CD4-positive, alpha-beta memory T cell (primary cell): ENCODE data around the gene GH1. TPM values are rescaled to one million over a fixed set of nuclear protein-coding genes. Genes with fewer than 3 reads are reported as not detected.
"Not testable (repeated sequence)": the region's sequence is repeated elsewhere in the genome, so short reads cannot be mapped to it uniquely, and the experiment has no call there.

Experiments used
- CTCF ChIA-PET: fragments of 350-600 bp; sonication (Branson Sonifier 250); formaldehyde crosslinking; loops from one replicate; lab custom pipeline; 2021; ENCODE audit warnings: inconsistent platforms; ENCODE audit not compliant: partially characterized antibody; lab: Charles Lee
- POLR2A ChIA-PET: fragments of 350-600 bp; sonication (Branson Sonifier 250); formaldehyde crosslinking; loops from one replicate; lab custom pipeline; 2021; ENCODE audit not compliant: partially characterized antibody; lab: Charles Lee
- DNase-seq, 5 donors: peaks; one replicate each; pipeline versions ENCODE4 v3.0.0 to v3.0.0-alpha.2; 2020 to 2022; ENCODE audit warnings: mixed read lengths in 1 of 5
- H3K27ac ChIP-seq: one replicate; pipeline ENCODE4 v1.7.0; 2013; ENCODE audit warnings: low read depth, low read length
- H3K27me3 ChIP-seq: 2 replicates; pipeline ENCODE4 v1.7.0; 2013; ENCODE audit warnings: mild to moderate bottlenecking, low read length, moderate library complexity; ENCODE audit not compliant: insufficient read depth
- H3K36me3 ChIP-seq: 2 replicates; pipeline ENCODE4 v1.7.0; 2013; ENCODE audit warnings: mild to moderate bottlenecking, low read length, moderate library complexity; ENCODE audit not compliant: insufficient read depth
- H3K4me1 ChIP-seq: 2 replicates; pipeline ENCODE4 v1.7.0; 2013; ENCODE audit warnings: mild to moderate bottlenecking, low read length, moderate library complexity; ENCODE audit not compliant: insufficient read depth
- H3K4me3 ChIP-seq, 2 donors: one replicate each; pipeline ENCODE4 v1.7.0; 2013; ENCODE audit warnings: low read length in 2 of 2, mild to moderate bottlenecking in 1 of 2
- H3K9me3 ChIP-seq, 2 donors: one replicate each; pipeline ENCODE4 v1.7.0; 2013; ENCODE audit warnings: low read length in 2 of 2, control low read depth in 1 of 2; ENCODE audit not compliant: control insufficient read depth in 1 of 2
- H3K27ac Mint-ChIP-seq, 7 donors: one replicate each; pipeline ENCODE4 v1.8.0; 2020 to 2021; ENCODE audit warnings: mixed read lengths in 7 of 7, mild to moderate bottlenecking in 6 of 7, inconsistent platforms in 3 of 7, moderate library complexity in 3 of 7
- H3K27me3 Mint-ChIP-seq, 2 donors: one replicate each; pipeline ENCODE4 v1.8.0; 2020 to 2021; ENCODE audit warnings: mixed read lengths in 2 of 2
- H3K36me3 Mint-ChIP-seq, 2 donors: one replicate each; pipeline ENCODE4 v1.8.0; 2020 to 2021; ENCODE audit warnings: mixed read lengths in 2 of 2, inconsistent platforms in 1 of 2, mild to moderate bottlenecking in 1 of 2
- H3K4me1 Mint-ChIP-seq, 4 donors: one replicate each; pipeline ENCODE4 v1.8.0; 2020 to 2021; ENCODE audit warnings: mixed read lengths in 4 of 4, mild to moderate bottlenecking in 1 of 4
- H3K4me3 Mint-ChIP-seq, 8 donors: one replicate each; pipeline ENCODE4 v1.8.0; 2020 to 2021; ENCODE audit warnings: mixed read lengths in 8 of 8, mild to moderate bottlenecking in 7 of 8, moderate library complexity in 6 of 8, inconsistent platforms in 3 of 8
- H3K9me3 Mint-ChIP-seq, 8 donors: one replicate each; pipeline ENCODE4 v1.8.0; 2020 to 2021; ENCODE audit warnings: mixed read lengths in 8 of 8, mild to moderate bottlenecking in 5 of 8, inconsistent platforms in 3 of 8, moderate library complexity in 1 of 8
- intact Hi-C: fragments of 100-400 bp; cut with micrococcal nuclease; formaldehyde crosslinking; loops from one replicate; pipeline ENCODE4 v1.15.1; 2023
- polyA plus RNA-seq, 2 donors: library from polyadenylated mRNA; unstranded; fragments of 300-500 nt; fragmentation: Illumina TruSeq; gene quantifications; one replicate each; pipeline ENCODE4 v1.2.3, GENCODE V29; 2021
- total RNA-seq, 2 experiments: library from RNA; stranded (reverse); gene quantifications; one replicate each; pipeline ENCODE4 v1.2.3, GENCODE V29; 2021

GH1 gene
- total and polyA plus RNA-seq, 4 experiments from 2014 or later, result not detected

GRCh38 chr17:63904796-63905195, 13.8 kb downstream of the GH1 start:
- H3K27ac ChIP-seq, H3K4me3 Mint-ChIP-seq, H3K36me3 ChIP-seq, H3K9me3 Mint-ChIP-seq, H3K27me3 Mint-ChIP-seq, H3K27me3 ChIP-seq, intact Hi-C loops, H3K4me3 ChIP-seq, DNase-seq, H3K9me3 ChIP-seq, H3K27ac Mint-ChIP-seq, H3K4me1 Mint-ChIP-seq, H3K4me1 ChIP-seq, H3K36me3 Mint-ChIP-seq: not testable (repeated sequence)
- POLR2A ChIA-PET, result interaction anchor here (2.3 kb wide), 1 partner anchor 241 kb away, joined by 7 read pairs; no protein-coding TSS in a partner anchor
- CTCF ChIA-PET, result interaction anchor here (0.7 to 4.4 kb wide), 18 partner anchors 14 to 1169 kb away, joined by 3 to 40 read pairs (median 4); partner anchors contain the start of gene GH1

DNA sequence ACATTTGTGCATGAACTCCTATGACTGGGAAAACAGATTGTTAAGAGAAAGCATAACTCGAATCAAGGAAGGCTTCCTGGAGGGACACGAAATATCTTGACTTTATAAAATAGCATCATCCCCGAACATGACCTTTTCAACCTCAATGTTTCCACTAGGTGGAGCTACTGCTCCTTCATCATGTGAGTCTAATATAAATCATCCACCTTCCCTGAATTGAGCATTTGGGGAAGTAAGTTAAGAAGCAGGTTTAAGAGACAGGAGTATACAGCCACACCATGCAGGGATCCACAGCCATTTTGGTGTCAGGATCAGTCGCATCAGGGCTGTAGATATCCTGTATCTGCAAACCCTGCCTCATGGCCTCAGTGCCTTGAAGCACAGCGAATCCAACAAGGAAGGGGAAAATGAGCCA, 14.8 kb downstream of the GH1 start:
- ChIA-PET POLR2A (interaction anchor here (2.3 kb wide), 1 partner anchor 242 kb away, joined by 7 read pairs; no protein-coding TSS in a partner anchor), CTCF (interaction anchor here (0.9 to 4.4 kb wide), 12 partner anchors 8 to 378 kb away, joined by 3 to 40 read pairs (median 4); no protein-coding TSS in a partner anchor)
- peak; percentile 30 to 62 (median 51) for DNase-seq
- Mint-ChIP-seq H3K4me1 (peaks cover 3 to 12% (median 4%) of the 10 kb centered on the region in 4 donors), H3K27ac (peak overlapping the region in 4 of 7 donors; percentile 47 to 80 (median 70))
- H3K27me3 ChIP-seq, intact Hi-C loops, H3K27me3 Mint-ChIP-seq, H3K36me3 Mint-ChIP-seq, H3K4me3 Mint-ChIP-seq, H3K9me3 Mint-ChIP-seq, H3K27ac ChIP-seq, H3K36me3 ChIP-seq, H3K4me3 ChIP-seq, H3K9me3 ChIP-seq, H3K4me1 ChIP-seq: not testable (repeated sequence)

DNA sequence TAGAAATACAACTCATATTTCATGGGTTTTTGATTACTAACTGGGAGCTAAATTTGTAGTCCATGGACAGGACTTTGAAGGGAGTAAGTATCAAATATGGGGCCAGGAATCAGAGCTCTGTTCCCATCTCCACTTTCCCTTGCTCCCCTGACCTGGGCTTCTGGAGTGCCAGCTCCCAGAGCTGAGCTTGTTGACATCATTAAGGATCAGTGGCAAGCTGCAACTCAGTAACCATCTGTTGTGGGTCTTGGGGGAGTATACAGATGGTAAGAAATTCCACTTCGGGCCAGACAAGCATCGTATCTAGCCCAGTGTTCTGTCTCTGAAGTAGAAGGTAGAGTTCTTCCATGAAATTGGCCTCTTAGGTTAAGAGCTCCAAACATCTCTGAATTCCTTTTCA, 16.7 kb downstream of the GH1 start:
- H3K9me3 Mint-ChIP-seq, H3K36me3 Mint-ChIP-seq, H3K4me3 Mint-ChIP-seq, H3K27ac ChIP-seq, H3K27me3 ChIP-seq, H3K4me1 ChIP-seq, POLR2A ChIA-PET, H3K36me3 ChIP-seq, H3K27ac Mint-ChIP-seq, intact Hi-C loops, DNase-seq, H3K27me3 Mint-ChIP-seq, H3K4me3 ChIP-seq, H3K9me3 ChIP-seq: not testable (repeated sequence)
- CTCF ChIA-PET, result interaction anchor here (0.9 to 4.4 kb wide), 14 partner anchors 10 to 510 kb away, joined by 3 to 40 read pairs (median 6); partner anchors contain the start of gene GH1
- H3K4me1 Mint-ChIP-seq, result peaks cover 3 to 12% (median 4%) of the 10 kb centered on the region in 4 donors

GRCh38 chr17:63898899-63899798, 19.5 kb downstream of the GH1 start:
- H3K9me3 Mint-ChIP-seq, H3K27ac ChIP-seq, H3K36me3 ChIP-seq, POLR2A ChIA-PET, intact Hi-C loops, H3K9me3 ChIP-seq, H3K4me1 ChIP-seq, H3K4me3 Mint-ChIP-seq, H3K27me3 ChIP-seq, H3K27me3 Mint-ChIP-seq, H3K36me3 Mint-ChIP-seq, H3K4me3 ChIP-seq: not testable (repeated sequence)
- peak; percentile 27 to 83 (median 32) for DNase-seq
- Mint-ChIP-seq H3K27ac (peak overlapping the region in 1 of 7 donors; percentile 46), H3K4me1 (peaks cover 3 to 12% (median 4%) of the 10 kb centered on the region in 4 donors)
- CTCF ChIA-PET, result interaction anchor here (1.1 kb wide), 1 partner anchor 17 kb away, joined by 4 read pairs; no protein-coding TSS in a partner anchor

GRCh38 chr17:63896524-63897354, 21.9 kb downstream of the GH1 start, which contains the start of gene CSH1:
Gene CSH1, minus strand, starts transcription at chr17:63896574. Its CDS starts 63 bp downstream, at chr17:63896511.
- POLR2A ChIA-PET, H3K9me3 ChIP-seq, H3K27ac Mint-ChIP-seq, H3K4me1 ChIP-seq, H3K27ac ChIP-seq, H3K9me3 Mint-ChIP-seq, H3K36me3 ChIP-seq, H3K4me3 ChIP-seq, H3K4me3 Mint-ChIP-seq, DNase-seq, H3K27me3 ChIP-seq, H3K36me3 Mint-ChIP-seq, H3K4me1 Mint-ChIP-seq, intact Hi-C loops, H3K27me3 Mint-ChIP-seq, CTCF ChIA-PET: not testable (repeated sequence)

DNA sequence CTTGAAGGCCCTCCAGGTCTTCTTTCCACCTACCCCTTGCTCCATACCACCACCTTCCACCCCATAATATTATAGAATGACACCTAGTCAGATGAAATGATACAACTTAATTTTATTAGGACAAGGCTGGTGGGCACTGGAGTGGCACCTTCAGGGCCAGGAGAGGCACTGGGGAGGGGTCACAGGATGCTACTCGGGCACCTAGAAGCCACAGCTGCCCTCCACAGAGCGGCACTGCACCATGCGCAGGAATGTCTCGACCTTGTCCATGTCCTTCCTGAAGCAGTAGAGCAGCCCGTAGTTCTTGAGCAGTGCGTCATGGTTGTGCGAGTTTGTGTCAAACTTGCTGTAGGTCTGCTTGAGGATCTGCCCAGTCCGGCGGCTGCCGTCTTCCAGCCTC, 23.8 kb downstream of the GH1 start:
- H3K27ac ChIP-seq, CTCF ChIA-PET, H3K27ac Mint-ChIP-seq, H3K4me3 Mint-ChIP-seq, H3K4me3 ChIP-seq, H3K36me3 Mint-ChIP-seq, intact Hi-C loops, DNase-seq, POLR2A ChIA-PET, H3K27me3 Mint-ChIP-seq, H3K4me1 ChIP-seq, H3K27me3 ChIP-seq, H3K4me1 Mint-ChIP-seq, H3K9me3 Mint-ChIP-seq, H3K9me3 ChIP-seq, H3K36me3 ChIP-seq: not testable (repeated sequence)

- H3K4me1 ChIP-seq, H3K36me3 ChIP-seq, H3K27ac Mint-ChIP-seq, H3K9me3 ChIP-seq, intact Hi-C loops, H3K4me3 ChIP-seq, H3K27me3 Mint-ChIP-seq, H3K4me1 Mint-ChIP-seq, H3K9me3 Mint-ChIP-seq, H3K4me3 Mint-ChIP-seq, DNase-seq, H3K27ac ChIP-seq, H3K36me3 Mint-ChIP-seq, POLR2A ChIA-PET, H3K27me3 ChIP-seq: not testable (repeated sequence)
- CTCF ChIA-PET, result interaction anchor here (1.0 kb wide), 1 partner anchor 27 kb away, joined by 3 read pairs; no protein-coding TSS in a partner anchor
These were observed 24.6 kb downstream of the GH1 start for GRCh38 chr17:63894021-63894420.
